Medulla oblongata (tissue), 1 donor: ENCODE results near the gene CEP135.

Experiments
- DNase-seq: peaks from one replicate; pipeline ENCODE4 v3.0.0-alpha.2; 2015; ENCODE audit errors: extremely low spot score

CEP135 gene

GRCh38 chr4:56007154-56007553 lies 58.4 kb downstream of the CEP135 start:
- no peak for DNase-seq

- no peak for DNase-seq
Measured at GRCh38 chr4:56008206-56008605, 59.5 kb downstream of the CEP135 start.

GRCh38 chr4:56026596-56026995 lies 77.9 kb downstream of the CEP135 start:
- DNase-seq = no peak

- DNase-seq = no peak
Measured at GRCh38 chr4:56028165-56028564, 79.4 kb downstream of the CEP135 start.

GRCh38 chr4:56038487-56039162 lies 89.9 kb downstream of the CEP135 start:
- DNase-seq = peak; percentile 64

- DNase-seq = no peak
Measured at GRCh38 chr4:56040842-56041241, 92.1 kb downstream of the CEP135 start.

- DNase-seq = no peak
Measured at GRCh38 chr4:56042225-56042624, 93.5 kb downstream of the CEP135 start.

- DNase-seq = peak; percentile 51
Measured at GRCh38 chr4:56048383-56048701, 99.6 kb downstream of the CEP135 start.

- DNase-seq = peak; percentile 73
Measured at GRCh38 chr4:56048702-56049431, 100.1 kb downstream of the CEP135 start.

- no peak for DNase-seq
Measured at GRCh38 chr4:56050625-56051024, 101.9 kb downstream of the CEP135 start.

GRCh38 chr4:56051029-56051709 lies 102.4 kb downstream of the CEP135 start:
- no peak for DNase-seq

GRCh38 chr4:56051710-56052075 lies 102.9 kb downstream of the CEP135 start:
- no peak for DNase-seq

- DNase-seq = no peak
Measured at GRCh38 chr4:56052481-56052880, 103.7 kb downstream of the CEP135 start.

GRCh38 chr4:56052966-56053365 lies 104.2 kb downstream of the CEP135 start:
- DNase-seq = no peak

GRCh38 chr4:56055027-56055977 lies 106.6 kb downstream of the CEP135 start:
- no peak for DNase-seq

GRCh38 chr4:56055991-56056390 lies 107.2 kb downstream of the CEP135 start:
- DNase-seq = no peak

GRCh38 chr4:56058555-56058954 lies 109.8 kb downstream of the CEP135 start:
- DNase-seq = no peak

GRCh38 chr4:56060036-56060435 lies 111.3 kb downstream of the CEP135 start:
- DNase-seq = no peak

GRCh38 chr4:56062106-56062505 lies 113.4 kb downstream of the CEP135 start:
- DNase-seq = no peak

- no peak for DNase-seq
Measured at GRCh38 chr4:56062526-56063145, 113.9 kb downstream of the CEP135 start.

- no peak for DNase-seq
Measured at GRCh38 chr4:56066493-56066892, 117.7 kb downstream of the CEP135 start.
